ENCODE results near the gene CLEC16A.
"Not testable (repeated sequence)": the region's sequence is repeated elsewhere in the genome, so short reads cannot be mapped to it uniquely, and the experiment has no call there.

The CLEC16A gene

GRCh38 chr16:11210260-11210659 lies 265.9 kb downstream of the CLEC16A start:
- no peak for DNase-seq (ENCODE audit: low read depth in 2 of 3, low spot score in 2 of 3)

- DNase-seq (ENCODE audit: low read depth in 2 of 3, low spot score in 2 of 3) = no peak
Measured at GRCh38 chr16:11211061-11211976, 267.0 kb downstream of the CLEC16A start.

GRCh38 chr16:11211977-11212797 lies 267.8 kb downstream of the CLEC16A start:
- no peak for DNase-seq (ENCODE audit: low read depth in 2 of 3, low spot score in 2 of 3)

GRCh38 chr16:11212798-11213196 lies 268.4 kb downstream of the CLEC16A start:
- no peak for DNase-seq (ENCODE audit: low read depth in 2 of 3, low spot score in 2 of 3)

GRCh38 chr16:11213373-11213772 lies 269.0 kb downstream of the CLEC16A start:
- DNase-seq (ENCODE audit: low read depth in 2 of 3, low spot score in 2 of 3) = no peak

GRCh38 chr16:11213799-11214198 lies 269.4 kb downstream of the CLEC16A start:
- no peak for DNase-seq (ENCODE audit: low read depth in 2 of 3, low spot score in 2 of 3)

GRCh38 chr16:11215935-11216556 lies 271.7 kb downstream of the CLEC16A start:
- no peak for DNase-seq (ENCODE audit: low read depth in 2 of 3, low spot score in 2 of 3)

GRCh38 chr16:11217651-11218603 lies 273.6 kb downstream of the CLEC16A start:
- no peak for DNase-seq (ENCODE audit: low read depth in 2 of 3, low spot score in 2 of 3)

- no peak for DNase-seq (ENCODE audit: low read depth in 2 of 3, low spot score in 2 of 3)
Measured at GRCh38 chr16:11218604-11218962, 274.2 kb downstream of the CLEC16A start.

- no peak for DNase-seq (ENCODE audit: low read depth in 2 of 3, low spot score in 2 of 3)
Measured at GRCh38 chr16:11219178-11219577, 274.8 kb downstream of the CLEC16A start.

GRCh38 chr16:11220507-11220906 lies 276.1 kb downstream of the CLEC16A start:
- DNase-seq (ENCODE audit: low read depth in 2 of 3, low spot score in 2 of 3) = not testable (repeated sequence)

GRCh38 chr16:11224096-11224893 lies 279.9 kb downstream of the CLEC16A start:
- peak in 2 of 3 experiments; percentile 49 to 54 for DNase-seq (ENCODE audit: low read depth in 2 of 3, low spot score in 2 of 3)

- DNase-seq (ENCODE audit: low read depth in 2 of 3, low spot score in 2 of 3) = peak; percentile 68 to 74 (median 69)
Measured at GRCh38 chr16:11224894-11225676, 280.7 kb downstream of the CLEC16A start.

GRCh38 chr16:11225677-11226549 lies 281.5 kb downstream of the CLEC16A start:
- no peak for DNase-seq (ENCODE audit: low read depth in 2 of 3, low spot score in 2 of 3)

- DNase-seq (ENCODE audit: low read depth in 2 of 3, low spot score in 2 of 3) = no peak
Measured at GRCh38 chr16:11229432-11229831, 285.1 kb downstream of the CLEC16A start.

- DNase-seq (ENCODE audit: low read depth in 2 of 3, low spot score in 2 of 3) = no peak
Measured at GRCh38 chr16:11229906-11230305, 285.5 kb downstream of the CLEC16A start.

- DNase-seq (ENCODE audit: low read depth in 2 of 3, low spot score in 2 of 3) = no peak
Measured at GRCh38 chr16:11231367-11231970, 287.1 kb downstream of the CLEC16A start.
